GM12878 (cell line): Measurements from ENCODE around the gene C1orf141.

ENCODE experiments used
- EZH2 ChIP-seq: IDR thresholded peaks from 2 replicates; pipeline ENCODE4 v1.6.1; 2012; ENCODE audit warnings: low read depth, mild to moderate bottlenecking, control low read depth, inconsistent platforms, low read length, borderline replicate concordance; ENCODE audit not compliant: control insufficient read depth
- HDAC2 ChIP-seq: fragments of 200-600 bp; sonication (generic); IDR thresholded peaks from 2 replicates; pipeline ENCODE4 v1.6.1; 2017
- JUNB ChIP-seq: IDR thresholded peaks from 2 replicates; pipeline ENCODE4 v1.6.1; 2016; ENCODE audit warnings: antibody characterized with exemption, mild to moderate bottlenecking
- POLR2A ChIP-seq: IDR thresholded peaks from 2 replicates; pipeline ENCODE4 v1.6.1; 2011; ENCODE audit warnings: low read depth, mild to moderate bottlenecking, low read length
- POLR2AphosphoS5 ChIP-seq: IDR thresholded peaks from 2 replicates; pipeline ENCODE4 v1.6.1; 2011; ENCODE audit warnings: mild to moderate bottlenecking, low read length, inconsistent platforms
- POU2F2 ChIP-seq: IDR thresholded peaks from 3 replicates; pipeline ENCODE4 v1.6.1; 2011; ENCODE audit warnings: low read depth, mild to moderate bottlenecking, low read length, borderline replicate concordance
- RAD21 ChIP-seq: IDR thresholded peaks from 2 replicates; pipeline ENCODE4 v1.6.1; 2011; ENCODE audit warnings: mild to moderate bottlenecking, low read depth, low read length, moderate library complexity; ENCODE audit not compliant: insufficient read depth
- SP1 ChIP-seq: IDR thresholded peaks from one replicate; pipeline ENCODE4 v1.6.1; 2011; ENCODE audit warnings: low read depth, low read length
- STAT3 ChIP-seq: IDR thresholded peaks from 2 replicates; pipeline ENCODE4 v1.6.1; 2011; ENCODE audit warnings: low read depth, low read length, improper control_type of control experiment
- ZNF24 ChIP-seq: fragments of 450-650 bp; IDR thresholded peaks from 2 replicates; pipeline ENCODE4 v1.6.1; 2017; ENCODE audit warnings: antibody characterized with exemption, mild to moderate bottlenecking
- TF ChIP-seq, protein P1 (sequence below): IDR thresholded peaks from 2 replicates; pipeline ENCODE4 v1.6.1; 2012; ENCODE audit warnings: low read depth, low read length, improper control_type of control experiment
- TF ChIP-seq, protein P2 (sequence below), 3 experiments: IDR thresholded peaks in 2 of 3; conservative IDR thresholded peaks in 1 of 3; 2 replicates each; pipeline ENCODE4 v1.5.1; 2011; ENCODE audit warnings: low read depth in 3 of 3, low read length in 3 of 3, mild to moderate bottlenecking in 3 of 3, control low read depth in 2 of 3, moderate library complexity in 2 of 3, inconsistent platforms in 1 of 3, mixed read lengths in 1 of 3; ENCODE audit not compliant: control insufficient read depth in 2 of 3, insufficient read depth in 1 of 3; ENCODE audit errors: extremely low read depth in 1 of 3
- TF ChIP-seq, protein P3 (sequence below): fragments of 450-650 bp; IDR thresholded peaks from 2 replicates; pipeline ENCODE4 v1.6.1; 2017; ENCODE audit warnings: mild to moderate bottlenecking
- TF ChIP-seq, protein P4 (sequence below): IDR thresholded peaks from 2 replicates; pipeline ENCODE4 v1.6.1; 2011; ENCODE audit warnings: borderline replicate concordance, low read depth, mild to moderate bottlenecking, moderate library complexity, mixed read lengths, low read length; ENCODE audit not compliant: insufficient read depth; ENCODE audit errors: extremely low read length

DNA sequence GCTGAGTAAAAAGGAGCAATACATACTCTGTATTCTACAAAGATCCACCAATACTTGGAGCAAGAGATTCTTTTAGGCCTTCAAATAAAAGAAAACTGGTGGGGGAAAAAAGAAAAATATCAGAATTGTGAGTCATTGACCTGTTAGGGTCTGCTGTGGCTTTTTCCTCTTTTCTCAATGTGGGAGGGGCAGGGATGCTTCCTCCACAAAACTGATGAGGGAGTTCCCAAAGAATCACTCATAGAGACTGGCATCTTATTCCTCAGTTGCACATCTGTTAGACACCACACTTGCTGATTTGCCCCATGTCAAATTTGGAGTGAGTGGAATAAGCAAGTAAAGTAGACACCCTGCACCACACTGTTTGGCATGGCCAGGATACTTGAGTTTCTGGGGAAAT, 16.6 kb downstream of the C1orf141 start:
- TF ChIP-seq SP1 (no peak), STAT3 (no peak), POU2F2 (no peak), POLR2AphosphoS5 (no peak), POLR2A (no peak), HDAC2 (no peak), RAD21 (no peak), JUNB (no peak), ZNF24 (no peak), EZH2 (no peak)
- TF ChIP-seq, protein P1, sequence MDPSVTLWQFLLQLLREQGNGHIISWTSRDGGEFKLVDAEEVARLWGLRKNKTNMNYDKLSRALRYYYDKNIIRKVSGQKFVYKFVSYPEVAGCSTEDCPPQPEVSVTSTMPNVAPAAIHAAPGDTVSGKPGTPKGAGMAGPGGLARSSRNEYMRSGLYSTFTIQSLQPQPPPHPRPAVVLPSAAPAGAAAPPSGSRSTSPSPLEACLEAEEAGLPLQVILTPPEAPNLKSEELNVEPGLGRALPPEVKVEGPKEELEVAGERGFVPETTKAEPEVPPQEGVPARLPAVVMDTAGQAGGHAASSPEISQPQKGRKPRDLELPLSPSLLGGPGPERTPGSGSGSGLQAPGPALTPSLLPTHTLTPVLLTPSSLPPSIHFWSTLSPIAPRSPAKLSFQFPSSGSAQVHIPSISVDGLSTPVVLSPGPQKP = no peak
- TF ChIP-seq, protein P2, sequence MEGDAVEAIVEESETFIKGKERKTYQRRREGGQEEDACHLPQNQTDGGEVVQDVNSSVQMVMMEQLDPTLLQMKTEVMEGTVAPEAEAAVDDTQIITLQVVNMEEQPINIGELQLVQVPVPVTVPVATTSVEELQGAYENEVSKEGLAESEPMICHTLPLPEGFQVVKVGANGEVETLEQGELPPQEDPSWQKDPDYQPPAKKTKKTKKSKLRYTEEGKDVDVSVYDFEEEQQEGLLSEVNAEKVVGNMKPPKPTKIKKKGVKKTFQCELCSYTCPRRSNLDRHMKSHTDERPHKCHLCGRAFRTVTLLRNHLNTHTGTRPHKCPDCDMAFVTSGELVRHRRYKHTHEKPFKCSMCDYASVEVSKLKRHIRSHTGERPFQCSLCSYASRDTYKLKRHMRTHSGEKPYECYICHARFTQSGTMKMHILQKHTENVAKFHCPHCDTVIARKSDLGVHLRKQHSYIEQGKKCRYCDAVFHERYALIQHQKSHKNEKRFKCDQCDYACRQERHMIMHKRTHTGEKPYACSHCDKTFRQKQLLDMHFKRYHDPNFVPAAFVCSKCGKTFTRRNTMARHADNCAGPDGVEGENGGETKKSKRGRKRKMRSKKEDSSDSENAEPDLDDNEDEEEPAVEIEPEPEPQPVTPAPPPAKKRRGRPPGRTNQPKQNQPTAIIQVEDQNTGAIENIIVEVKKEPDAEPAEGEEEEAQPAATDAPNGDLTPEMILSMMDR (IDR thresholded peaks at IDR 0.05 in 2 of 3, conservative IDR thresholded peaks at IDR 0.05 in 1 of 3; ENCODE audit: control insufficient read depth in 2 of 3, extremely low read depth in 1 of 3, insufficient read depth in 1 of 3, low read depth in 3 of 3, low read length in 3 of 3) = no peak
- TF ChIP-seq, protein P3, sequence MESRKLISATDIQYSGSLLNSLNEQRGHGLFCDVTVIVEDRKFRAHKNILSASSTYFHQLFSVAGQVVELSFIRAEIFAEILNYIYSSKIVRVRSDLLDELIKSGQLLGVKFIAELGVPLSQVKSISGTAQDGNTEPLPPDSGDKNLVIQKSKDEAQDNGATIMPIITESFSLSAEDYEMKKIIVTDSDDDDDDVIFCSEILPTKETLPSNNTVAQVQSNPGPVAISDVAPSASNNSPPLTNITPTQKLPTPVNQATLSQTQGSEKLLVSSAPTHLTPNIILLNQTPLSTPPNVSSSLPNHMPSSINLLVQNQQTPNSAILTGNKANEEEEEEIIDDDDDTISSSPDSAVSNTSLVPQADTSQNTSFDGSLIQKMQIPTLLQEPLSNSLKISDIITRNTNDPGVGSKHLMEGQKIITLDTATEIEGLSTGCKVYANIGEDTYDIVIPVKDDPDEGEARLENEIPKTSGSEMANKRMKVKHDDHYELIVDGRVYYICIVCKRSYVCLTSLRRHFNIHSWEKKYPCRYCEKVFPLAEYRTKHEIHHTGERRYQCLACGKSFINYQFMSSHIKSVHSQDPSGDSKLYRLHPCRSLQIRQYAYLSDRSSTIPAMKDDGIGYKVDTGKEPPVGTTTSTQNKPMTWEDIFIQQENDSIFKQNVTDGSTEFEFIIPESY = no peak
- TF ChIP-seq, protein P4, sequence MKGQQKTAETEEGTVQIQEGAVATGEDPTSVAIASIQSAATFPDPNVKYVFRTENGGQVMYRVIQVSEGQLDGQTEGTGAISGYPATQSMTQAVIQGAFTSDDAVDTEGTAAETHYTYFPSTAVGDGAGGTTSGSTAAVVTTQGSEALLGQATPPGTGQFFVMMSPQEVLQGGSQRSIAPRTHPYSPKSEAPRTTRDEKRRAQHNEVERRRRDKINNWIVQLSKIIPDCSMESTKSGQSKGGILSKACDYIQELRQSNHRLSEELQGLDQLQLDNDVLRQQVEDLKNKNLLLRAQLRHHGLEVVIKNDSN = no peak
